Upper lobe of left lung (tissue), 6 donors: ENCODE data around the gene RNLS. TPM values are rescaled to one million over a fixed set of nuclear protein-coding genes. Genes with fewer than 3 reads are reported as not detected.

Experiments
- ATAC-seq, 2 donors: fragments of 200-7000 bp; cut with Tn5 transposase; one replicate each; pipeline ENCODE4 v1.9.1; 2022; ENCODE audit warnings: mild to moderate bottlenecking in 2 of 2, moderate library complexity in 2 of 2; ENCODE audit not compliant: low FRiP score in 2 of 2
- DNase-seq, 2 donors: peaks; one replicate each; pipeline ENCODE4 v3.0.0-alpha.2; 2019 to 2020
- H3K27ac ChIP-seq, 4 donors: fragments of 200-600 bp; sonication (generic); one replicate each; pipeline ENCODE4 v1.5.1; 2016 to 2019
- H3K27me3 ChIP-seq, 4 donors: fragments of 200-600 bp; sonication (generic); one replicate each; pipeline ENCODE4 v1.5.1; 2017 to 2019
- H3K36me3 ChIP-seq, 4 donors: fragments of 200-600 bp; sonication (generic); one replicate each; pipeline ENCODE4 v1.5.1; 2016 to 2019
- H3K4me1 ChIP-seq, 4 donors: fragments of 200-600 bp; sonication (generic); one replicate each; pipeline ENCODE4 v1.5.1; 2018 to 2019
- H3K4me3 ChIP-seq, 4 donors: fragments of 200-600 bp; sonication (generic); one replicate each; pipeline ENCODE4 v1.5.1; 2017 to 2019; ENCODE audit warnings: mild to moderate bottlenecking in 2 of 4, moderate library complexity in 1 of 4
- H3K9me3 ChIP-seq, 4 donors: fragments of 200-600 bp; sonication (generic); one replicate each; pipeline ENCODE4 v1.5.1; 2018 to 2019
- CTCF ChIP-seq, 6 experiments: fragments of 450-650 bp in 4 of 6; fragments of 200-600 bp in 2 of 6; sonication (generic) in 2 of 6; IDR thresholded peaks; one replicate each; pipeline ENCODE4 v1.5.1; 2016 to 2019; ENCODE audit warnings: antibody characterized with exemption in 6 of 6
- EP300 ChIP-seq, 4 donors: sonication (generic); formaldehyde crosslinking; IDR thresholded peaks; one replicate each; pipeline ENCODE4 v1.5.1; 2017; ENCODE audit warnings: antibody characterized with exemption in 4 of 4, control low read depth in 2 of 4
- POLR2A ChIP-seq, 4 donors: fragments of 450-650 bp; IDR thresholded peaks; one replicate each; pipeline ENCODE4 v1.5.1; 2016 to 2017; ENCODE audit warnings: antibody characterized with exemption in 4 of 4, mild to moderate bottlenecking in 2 of 4
- POLR2AphosphoS5 ChIP-seq, 2 donors: sonication (generic); formaldehyde crosslinking; IDR thresholded peaks; one replicate each; pipeline ENCODE4 v1.5.1; 2017; ENCODE audit warnings: antibody characterized with exemption in 2 of 2
- WGBS, 2 donors: methylation state at CpG; one replicate each; pipeline ENCODE4 v1.1.5; 2017 to 2018; 5-methylcytosine and 5-hydroxymethylcytosine counted together
- total RNA-seq, 6 donors: library from RNA; depleted of rRNA in 4 of 6; stranded (reverse); fragments of >200 nt in 4 of 6; gene quantifications; one replicate each; pipeline versions ENCODE4 v1.1.0 to v1.2.1, GENCODE V29; 2016 to 2021
- donor health status: DM: no; HTN: no; CAD: no; lungs with moderate emphysema.
- donor health status: DM: no; HTN: yes; CAD: no; lungs with severe emphysema.

The RNLS gene
- total RNA-seq, 6 donors from 2014 or later, result 5.0 to 27.1 (median 15.0) TPM

DNA sequence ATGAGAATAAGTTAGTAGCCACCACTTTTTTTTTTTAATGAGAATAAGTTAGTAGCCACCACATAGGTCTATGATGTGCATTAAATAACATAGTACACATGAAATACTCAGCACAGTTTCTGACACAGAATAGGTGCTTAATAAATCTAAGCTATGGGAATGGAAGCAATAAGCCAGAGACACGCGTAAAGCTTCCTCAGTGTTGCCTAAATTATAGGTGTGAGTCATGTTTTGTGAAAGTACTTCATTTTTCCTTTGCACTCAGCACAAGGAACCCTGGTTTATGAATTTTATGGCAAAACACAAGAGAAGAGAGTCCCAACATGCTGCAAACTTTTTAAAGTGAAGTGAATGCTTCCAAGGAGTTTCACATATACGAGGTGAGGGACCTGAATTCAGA lies 267.4 kb downstream of the RNLS start:
- WGBS, 2 donors, result 94% methylated on average over 3 of the region's 3 CpGs
- DNase-seq (no peak), ATAC-seq (no peak)
- Histone ChIP-seq H3K27ac (no peak overlapping the region), H3K4me1 (no peaks in the 10 kb centered on the region), H3K36me3 (no peaks in the 10 kb centered on the region), H3K27me3 (no peaks in the 10 kb centered on the region), H3K9me3 (peaks cover 6 to 21% (median 18%) of the 10 kb centered on the region in 4 donors), H3K4me3 (no peak overlapping the region)
- TF ChIP-seq POLR2A (IDR thresholded peaks at IDR 0.05) (no peak), EP300 (IDR thresholded peaks at IDR 0.05) (no peak), POLR2AphosphoS5 (IDR thresholded peaks at IDR 0.05) (no peak)

- H3K4me1 ChIP-seq, result no peaks in the 10 kb centered on the region
- H3K27me3 ChIP-seq, result no peaks in the 10 kb centered on the region
- TF ChIP-seq POLR2AphosphoS5 (IDR thresholded peaks at IDR 0.05) (no peak), CTCF (IDR thresholded peaks at IDR 0.05) (no peak), POLR2A (IDR thresholded peaks at IDR 0.05) (no peak), EP300 (IDR thresholded peaks at IDR 0.05) (no peak)
- no peak for DNase-seq
- no peak for ATAC-seq
- no peak overlapping the region for H3K4me3 ChIP-seq
- H3K27ac ChIP-seq, result no peak overlapping the region
- H3K9me3 ChIP-seq, result peaks cover 0 to 11% (median 9%) of the 10 kb centered on the region in 4 donors
- WGBS, 2 donors, result 79 to 82% methylated on average over 2 of the region's 2 CpGs
- no peaks in the 10 kb centered on the region for H3K36me3 ChIP-seq
Measured at GRCh38 chr10:88314362-88314761, 268.8 kb downstream of the RNLS start.

DNA sequence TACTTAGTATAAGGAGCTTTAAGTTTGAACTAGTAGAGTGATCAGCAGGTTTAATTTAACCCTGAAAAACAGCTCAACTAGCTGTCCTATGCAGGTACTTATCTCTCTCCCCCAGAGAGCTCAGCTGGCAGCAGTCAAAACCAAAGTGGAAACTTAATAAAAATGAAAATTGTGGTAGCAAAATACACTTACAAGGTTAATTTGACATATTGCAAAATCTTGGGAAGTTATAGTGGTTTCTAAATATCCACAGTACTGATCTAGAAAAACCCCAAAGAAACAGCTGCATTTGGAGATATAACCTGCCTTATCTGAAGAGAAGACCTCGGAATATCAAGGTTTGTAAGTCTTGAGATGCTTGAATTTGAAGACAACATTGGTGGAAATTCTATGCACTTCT lies 269.2 kb downstream of the RNLS start:
- peaks cover 0 to 6% (median 4%) of the 10 kb centered on the region in 4 donors for H3K9me3 ChIP-seq
- H3K27ac ChIP-seq, result no peak overlapping the region
- WGBS, 2 donors, result 48 to 72% methylated on average over 1 of the region's 1 CpG
- no peaks in the 10 kb centered on the region for H3K27me3 ChIP-seq
- no peaks in the 10 kb centered on the region for H3K4me1 ChIP-seq
- no peak for DNase-seq
- no peak for ATAC-seq
- no peak for TF ChIP-seq CTCF (IDR thresholded peaks at IDR 0.05)
- no peak for TF ChIP-seq POLR2A (IDR thresholded peaks at IDR 0.05)
- no peak for TF ChIP-seq POLR2AphosphoS5 (IDR thresholded peaks at IDR 0.05)
- TF ChIP-seq EP300 (IDR thresholded peaks at IDR 0.05), result no peak
- no peak overlapping the region for H3K4me3 ChIP-seq
- H3K36me3 ChIP-seq, result no peaks in the 10 kb centered on the region

- no peak overlapping the region for H3K27ac ChIP-seq
- 90 to 94% methylated on average over 2 of the region's 2 CpGs for WGBS, 2 donors
- H3K27me3 ChIP-seq, result no peaks in the 10 kb centered on the region
- H3K4me3 ChIP-seq, result no peak overlapping the region
- no peaks in the 10 kb centered on the region for H3K9me3 ChIP-seq
- DNase-seq (no peak), ATAC-seq (no peak)
- H3K4me1 ChIP-seq, result no peaks in the 10 kb centered on the region
- no peaks in the 10 kb centered on the region for H3K36me3 ChIP-seq
- TF ChIP-seq EP300 (IDR thresholded peaks at IDR 0.05) (no peak), POLR2AphosphoS5 (IDR thresholded peaks at IDR 0.05) (no peak), POLR2A (IDR thresholded peaks at IDR 0.05) (no peak), CTCF (IDR thresholded peaks at IDR 0.05) (no peak)
Measured at GRCh38 chr10:88312855-88313254, 270.3 kb downstream of the RNLS start.

DNA sequence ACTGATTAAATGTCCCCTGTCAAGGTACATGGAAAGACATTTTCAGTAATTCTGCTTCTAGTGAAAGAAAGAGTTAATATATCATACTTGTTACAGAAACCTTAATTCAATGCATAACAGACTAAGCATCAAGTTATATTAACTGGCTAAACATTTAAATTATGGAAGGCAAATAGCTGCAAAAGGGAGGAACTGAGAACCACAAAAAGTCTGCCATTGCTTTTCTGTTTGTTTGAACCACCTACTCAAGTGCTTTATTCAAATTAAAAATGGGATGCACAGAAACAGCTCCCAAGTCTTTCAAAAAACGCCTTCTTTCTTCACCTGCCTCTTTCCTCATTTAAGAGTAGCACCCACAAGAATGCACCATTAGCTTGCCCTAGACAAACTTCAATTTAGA lies 271.9 kb downstream of the RNLS start:
- H3K27ac ChIP-seq, result no peak overlapping the region
- no peaks in the 10 kb centered on the region for H3K27me3 ChIP-seq
- ATAC-seq, result no peak
- no peak overlapping the region for H3K4me3 ChIP-seq
- TF ChIP-seq CTCF (IDR thresholded peaks at IDR 0.05) (no peak), POLR2AphosphoS5 (IDR thresholded peaks at IDR 0.05) (no peak), EP300 (IDR thresholded peaks at IDR 0.05) (no peak), POLR2A (IDR thresholded peaks at IDR 0.05) (no peak)
- DNase-seq, result no peak
- no peaks in the 10 kb centered on the region for H3K36me3 ChIP-seq
- no peaks in the 10 kb centered on the region for H3K9me3 ChIP-seq
- H3K4me1 ChIP-seq, result no peaks in the 10 kb centered on the region
- WGBS, 2 donors, result 67 to 87% methylated on average over 1 of the region's 1 CpG
